G401.6 (cell line): Measurements from ENCODE around the gene SLC39A11.
"Not testable (repeated sequence)": the region's sequence is repeated elsewhere in the genome, so short reads cannot be mapped to it uniquely, and the experiment has no call there.

ENCODE experiments used
- FAIRE-seq: peaks from 2 replicates; lab custom pipeline; 2012; peaks lifted over from hg19 to GRCh38; lab: Jason Lieb, UNC

SLC39A11 gene

DNA sequence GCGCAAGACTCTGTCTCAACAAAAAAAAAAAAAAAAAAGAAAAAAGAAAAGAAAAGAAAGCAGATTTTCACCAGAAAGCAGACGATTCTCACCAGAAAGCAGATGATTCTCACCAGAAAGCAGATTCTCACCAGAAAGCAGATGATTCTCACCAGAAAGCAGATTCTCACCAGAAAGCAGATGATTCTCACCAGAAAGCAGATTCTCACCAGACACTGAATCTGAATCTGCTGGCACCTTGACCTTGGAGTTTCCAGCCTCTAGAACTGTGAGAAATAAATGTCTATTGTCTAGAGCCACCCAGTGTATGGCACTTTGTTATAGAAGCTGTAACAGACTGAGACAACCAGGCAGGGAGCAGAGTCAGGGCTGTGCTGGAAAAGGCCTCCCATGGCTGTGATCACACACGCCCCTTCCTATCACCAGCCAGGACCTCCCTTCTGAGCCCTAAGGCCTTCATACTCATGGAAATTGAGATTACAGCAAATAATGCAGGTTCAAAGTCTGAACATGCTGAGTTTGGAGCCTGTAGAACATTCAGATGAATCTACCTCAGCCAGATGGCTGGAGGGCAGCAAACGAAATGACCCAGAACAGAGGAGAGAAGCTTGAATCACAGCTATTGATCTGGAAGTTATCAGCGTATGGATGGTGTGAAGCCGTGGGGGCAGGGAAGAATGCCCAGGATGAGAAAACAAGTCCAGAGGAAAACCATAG is 309.3 kb downstream of the SLC39A11 start:
- no peak for FAIRE-seq

- FAIRE-seq = not testable (repeated sequence)
Measured at GRCh38 chr17:72782437-72782836, 310.1 kb downstream of the SLC39A11 start.

GRCh38 chr17:72778169-72779151 is 314.0 kb downstream of the SLC39A11 start:
- FAIRE-seq = no peak

DNA sequence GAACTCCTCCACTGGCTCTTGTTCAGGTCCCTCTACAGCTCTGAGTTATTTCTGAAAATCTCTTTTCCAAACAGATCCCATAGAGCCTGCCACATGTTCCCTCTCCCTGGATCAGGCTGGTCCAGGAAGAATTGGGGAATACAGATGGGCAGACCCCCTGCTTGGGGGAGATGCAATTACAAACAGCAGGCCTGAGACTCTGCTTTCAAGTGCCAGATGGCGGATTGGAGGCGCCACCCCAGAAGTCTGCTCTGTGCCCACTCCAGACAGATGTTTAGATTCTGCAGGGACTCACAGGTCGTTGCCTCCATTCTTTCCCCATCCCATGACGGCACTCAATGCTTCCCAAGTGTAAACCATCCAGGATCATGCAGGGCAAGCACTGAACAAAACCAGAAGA is 316.6 kb downstream of the SLC39A11 start:
- no peak for FAIRE-seq

- no peak for FAIRE-seq
Measured at GRCh38 chr17:72775237-72775636, 317.3 kb downstream of the SLC39A11 start.

DNA sequence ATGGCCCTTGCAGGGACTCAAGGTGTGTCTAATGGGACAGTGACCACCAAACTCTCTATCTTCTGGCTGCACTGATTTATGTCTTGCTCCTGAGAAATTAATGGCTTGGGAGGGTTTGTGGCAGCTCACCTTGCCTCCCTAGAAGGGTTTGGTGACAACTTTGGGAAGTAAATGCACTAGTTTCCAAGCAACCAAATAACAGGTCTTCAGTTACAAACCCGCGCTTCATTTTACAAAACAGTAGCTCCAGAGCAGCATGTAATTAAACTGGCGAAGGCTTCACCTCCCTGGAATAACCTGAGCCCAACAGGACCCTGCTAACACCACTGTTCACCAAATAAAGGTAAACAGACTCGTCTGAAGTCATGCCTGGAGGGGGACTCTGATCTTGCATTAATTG is 318.3 kb downstream of the SLC39A11 start:
- FAIRE-seq = no peak

DNA sequence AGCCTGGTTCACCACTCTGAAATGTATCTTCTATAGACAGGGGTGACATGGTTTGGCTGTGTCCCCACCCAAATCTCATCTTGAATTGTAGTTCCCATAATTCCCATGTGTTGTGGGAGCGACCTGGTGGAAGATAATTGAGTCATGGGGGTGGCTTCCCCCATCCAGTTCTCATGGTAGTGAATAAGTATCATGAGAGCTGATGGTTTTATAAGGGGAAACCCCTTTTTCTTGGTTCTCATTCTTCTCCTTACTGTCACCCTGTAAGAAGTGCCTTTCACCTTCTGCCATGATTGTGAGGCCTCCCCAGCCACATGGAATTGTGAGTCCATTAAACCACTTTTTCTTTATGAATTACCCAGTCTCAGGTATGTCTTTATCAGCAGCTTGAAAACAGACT is 319.3 kb downstream of the SLC39A11 start:
- FAIRE-seq = not testable (repeated sequence)

- no peak for FAIRE-seq
Measured at GRCh38 chr17:72772331-72772821, 320.1 kb downstream of the SLC39A11 start.

- FAIRE-seq = no peak
Measured at GRCh38 chr17:72771734-72772133, 320.8 kb downstream of the SLC39A11 start.

DNA sequence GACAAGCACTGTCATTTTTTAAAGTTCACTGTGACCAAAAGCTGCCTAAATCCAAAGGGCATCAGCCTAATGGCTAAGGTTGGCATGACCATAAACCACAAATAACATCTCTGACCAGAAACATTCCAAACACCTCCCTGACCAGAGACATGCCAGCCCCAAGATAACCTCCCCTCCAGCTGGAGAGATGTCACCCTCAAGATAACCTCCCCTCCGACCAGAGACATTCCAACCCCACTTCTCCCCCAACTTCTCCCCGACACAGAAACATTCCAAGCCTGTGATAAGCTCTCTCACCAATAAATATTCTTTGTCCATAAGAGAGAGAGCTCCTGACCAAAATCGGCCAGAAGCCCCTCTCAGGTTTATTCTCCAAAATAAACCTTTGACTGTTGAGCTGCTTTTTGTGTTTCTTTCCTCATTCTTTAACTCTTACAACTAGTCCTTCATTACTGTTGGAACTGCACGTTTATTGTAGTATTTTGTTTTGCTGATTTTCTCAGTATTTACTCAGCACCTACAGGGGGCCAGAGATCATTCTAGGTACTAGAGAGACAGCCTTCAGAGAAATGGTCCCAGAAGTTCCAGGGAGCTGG is 325.6 kb downstream of the SLC39A11 start:
- no peak for FAIRE-seq

DNA sequence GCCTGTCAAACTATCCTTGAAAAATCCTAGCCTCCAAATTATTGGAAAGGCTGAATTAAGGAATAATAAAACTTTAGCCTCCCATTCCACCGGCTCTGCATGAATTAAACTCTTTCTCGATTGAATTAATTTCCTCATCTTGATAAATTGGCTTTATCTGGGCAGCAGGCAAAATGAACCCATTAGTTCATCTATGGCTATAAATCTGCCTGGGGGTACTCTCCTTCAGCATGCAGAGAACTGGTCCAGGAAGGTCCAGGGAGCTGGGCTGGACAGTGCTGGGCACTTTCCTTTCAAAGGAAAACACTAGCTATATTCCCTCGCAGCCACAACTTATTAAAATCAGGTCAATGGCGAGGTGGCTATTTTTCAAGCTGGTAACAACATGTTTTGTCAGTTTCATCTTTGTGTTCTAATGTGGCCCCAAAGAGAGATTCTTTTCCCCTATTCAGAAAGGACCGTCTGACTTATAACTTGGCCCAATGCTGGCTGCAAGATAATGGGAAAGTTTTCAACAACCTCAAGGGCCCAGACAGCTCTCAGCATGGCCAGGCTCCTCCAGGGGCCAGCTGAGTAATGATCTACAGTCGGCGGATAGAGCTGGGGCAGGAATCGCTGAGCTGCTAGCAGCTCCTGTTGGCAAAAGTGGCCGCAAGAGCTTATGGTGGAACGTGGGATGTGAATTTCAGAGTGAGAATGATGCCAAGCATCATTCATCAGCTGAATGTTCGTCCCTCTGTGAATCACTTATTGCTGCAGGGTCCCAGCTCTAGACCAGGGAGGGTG is 326.9 kb downstream of the SLC39A11 start:
- no peak for FAIRE-seq

GRCh38 chr17:72764632-72765041 is 327.9 kb downstream of the SLC39A11 start:
- no peak for FAIRE-seq

GRCh38 chr17:72763981-72764380 is 328.5 kb downstream of the SLC39A11 start:
- FAIRE-seq = no peak

DNA sequence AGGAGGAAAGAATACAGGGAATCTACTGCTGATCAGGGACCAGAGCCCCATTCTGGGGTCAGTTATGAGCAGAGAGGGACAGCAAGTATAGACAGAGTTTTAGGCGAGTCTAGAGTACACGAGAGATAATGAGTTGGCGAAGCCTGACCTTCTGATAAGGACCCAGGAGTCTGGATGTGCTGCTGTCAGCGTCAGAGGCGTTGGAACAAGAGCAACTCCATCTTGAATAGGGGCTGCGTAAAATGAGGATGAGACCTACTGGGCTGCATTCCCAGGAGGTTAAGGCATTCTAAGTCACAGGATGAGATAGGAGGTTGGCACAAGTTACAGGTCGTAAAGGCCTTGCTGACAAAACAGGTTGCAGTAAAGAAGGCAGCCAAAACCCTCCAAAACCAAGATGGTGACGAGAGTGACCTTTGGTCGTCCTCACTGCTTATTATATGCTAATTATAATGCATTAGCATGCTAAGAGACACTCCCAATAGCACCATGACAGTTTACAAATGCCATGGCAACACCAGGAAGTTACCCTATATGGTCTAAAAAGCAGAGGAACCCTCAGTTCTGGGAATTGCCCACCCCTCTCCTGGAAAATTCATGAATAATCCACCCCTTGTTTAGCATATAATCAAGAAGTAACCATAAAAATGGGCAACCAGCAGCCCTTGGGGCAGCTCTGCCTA is 330.5 kb downstream of the SLC39A11 start:
- FAIRE-seq = not testable (repeated sequence)

GRCh38 chr17:72761431-72761830 is 331.1 kb downstream of the SLC39A11 start:
- no peak for FAIRE-seq

- no peak for FAIRE-seq
Measured at GRCh38 chr17:72760368-72760767, 332.1 kb downstream of the SLC39A11 start.

DNA sequence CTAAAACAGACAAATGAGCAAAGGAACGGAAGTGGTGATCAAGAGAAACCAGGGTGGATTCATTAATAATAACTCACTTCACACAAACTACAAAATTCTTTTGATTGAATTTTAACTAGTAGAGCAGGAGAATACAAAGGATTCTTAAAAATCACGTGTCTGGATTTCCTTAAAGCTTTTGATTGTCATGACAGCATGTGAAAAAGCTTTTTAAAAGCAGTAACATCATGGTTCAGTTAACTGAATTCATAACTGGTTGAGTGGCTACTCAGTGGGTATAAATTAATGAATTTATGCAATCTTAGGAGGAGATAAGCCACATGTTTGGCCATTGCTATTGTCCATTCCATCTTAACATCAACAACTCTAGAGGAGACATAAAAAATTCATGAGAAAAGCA is 333.2 kb downstream of the SLC39A11 start:
- no peak for FAIRE-seq

GRCh38 chr17:72756256-72756655 is 336.2 kb downstream of the SLC39A11 start:
- no peak for FAIRE-seq

DNA sequence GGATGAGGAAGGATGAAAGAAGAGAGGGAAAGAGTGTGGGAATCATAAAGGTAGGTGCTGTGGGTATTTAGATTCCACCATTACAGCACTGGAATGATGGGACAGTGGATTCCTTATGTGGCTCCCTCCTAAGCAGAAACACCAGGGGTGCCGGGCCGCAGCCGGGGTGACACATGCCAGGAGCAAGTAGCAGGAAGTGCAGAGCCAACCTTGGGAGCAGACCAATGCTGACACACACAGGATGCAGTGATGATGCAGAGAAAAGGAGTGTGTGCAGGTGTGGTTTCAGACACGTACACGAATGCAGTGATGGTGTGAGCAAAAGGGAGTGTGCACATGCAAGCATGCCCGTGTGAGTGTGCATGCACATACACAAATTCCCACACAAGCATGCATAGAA is 338.0 kb downstream of the SLC39A11 start:
- FAIRE-seq = no peak

DNA sequence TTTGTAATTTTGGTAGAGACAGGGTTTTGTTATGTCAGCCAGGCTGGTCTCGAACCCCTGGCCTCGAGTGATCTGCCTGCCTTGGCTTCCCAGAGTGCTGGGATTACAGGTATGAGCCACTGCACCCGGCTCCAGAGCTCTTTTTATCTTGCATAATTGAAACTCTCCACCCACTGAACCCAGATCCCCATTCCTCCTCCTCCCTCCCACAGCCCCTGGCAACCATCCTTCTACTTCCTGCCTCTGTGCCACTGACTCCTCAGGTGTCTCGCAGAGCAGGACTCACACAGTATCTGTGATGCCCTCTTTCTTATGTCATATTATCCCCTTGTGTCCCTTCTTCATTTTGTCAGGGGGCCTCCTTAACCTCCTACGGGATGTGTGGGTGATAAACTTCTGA is 340.7 kb downstream of the SLC39A11 start:
- FAIRE-seq = no peak

- FAIRE-seq = no peak
Measured at GRCh38 chr17:72749119-72749572, 343.3 kb downstream of the SLC39A11 start.
